ENCODE data around the gene TSPAN13. TPM values are rescaled to one million over a fixed set of nuclear protein-coding genes. Genes with fewer than 3 reads are reported as not detected.

TSPAN13 gene
- total RNA-seq, 1 donor from 2014 or later, result 112 TPM

- Mint-ChIP-seq H3K9me3 (ENCODE audit: low read depth) (no peaks in the 10 kb centered on the region), H3K4me3 (ENCODE audit: low read depth) (no peak overlapping the region), H3K36me3 (ENCODE audit: insufficient read depth) (no peaks in the 10 kb centered on the region), H3K27me3 (no peaks in the 10 kb centered on the region), H3K4me1 (ENCODE audit: low read depth) (peaks cover 12% of the 10 kb centered on the region), H3K27ac (no peak overlapping the region)
- no peak for TF ChIP-seq CTCF (IDR thresholded peaks at IDR 0.05; ENCODE audit: unreplicated experiment)
- DNase-seq (ENCODE audit: low spot score, unreplicated experiment), result no peak
Observed at GRCh38 chr7:16739863-16740622, 13.5 kb upstream of the TSPAN13 start.

DNA sequence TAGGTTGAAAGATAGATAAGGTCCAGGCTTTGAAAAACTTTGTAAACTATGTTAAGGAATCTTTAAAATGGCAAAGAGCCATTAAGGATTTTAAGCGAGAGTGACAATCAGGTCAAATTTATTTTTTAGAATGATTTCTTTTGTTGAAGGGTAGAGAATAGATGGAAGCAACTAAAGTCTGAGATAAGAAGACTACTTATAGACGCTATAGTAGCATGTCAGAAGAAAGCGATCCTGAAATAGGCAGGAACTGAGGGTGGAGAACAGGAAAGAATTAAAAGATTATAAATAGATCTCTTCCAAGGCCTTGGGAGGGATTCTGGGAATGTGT is 13.0 kb upstream of the TSPAN13 start:
- Mint-ChIP-seq H3K27ac (no peak overlapping the region), H3K9me3 (ENCODE audit: low read depth) (no peaks in the 10 kb centered on the region), H3K27me3 (no peaks in the 10 kb centered on the region), H3K4me3 (ENCODE audit: low read depth) (no peak overlapping the region), H3K4me1 (ENCODE audit: low read depth) (peaks cover 9% of the 10 kb centered on the region), H3K36me3 (ENCODE audit: insufficient read depth) (no peaks in the 10 kb centered on the region)
- DNase-seq (ENCODE audit: low spot score, unreplicated experiment), result no peak
- TF ChIP-seq CTCF (IDR thresholded peaks at IDR 0.05; ENCODE audit: unreplicated experiment), result no peak

DNA sequence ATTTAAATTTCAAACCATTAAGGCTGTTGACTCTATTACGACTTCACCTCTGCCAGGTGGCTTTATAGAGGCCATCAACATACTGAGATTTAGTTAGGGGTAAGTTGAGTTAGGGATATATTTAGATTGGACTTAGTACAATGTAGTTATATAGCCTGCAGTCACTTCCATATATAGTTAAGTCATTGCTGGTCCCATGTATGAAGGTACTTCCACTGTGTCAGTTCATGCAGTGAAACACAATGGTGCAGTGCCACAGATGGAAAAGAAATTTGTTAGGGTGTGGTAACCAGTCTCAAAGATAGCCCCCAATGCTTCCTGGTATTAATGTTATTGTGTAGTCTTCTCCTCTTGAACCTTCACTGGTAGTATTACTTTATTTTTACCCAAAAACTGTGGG is 12.6 kb upstream of the TSPAN13 start:
- H3K4me1 Mint-ChIP-seq (ENCODE audit: low read depth), result peaks cover 9% of the 10 kb centered on the region

GRCh38 chr7:16741676-16742075 is 11.9 kb upstream of the TSPAN13 start:
- Mint-ChIP-seq H3K36me3 (ENCODE audit: insufficient read depth) (no peaks in the 10 kb centered on the region), H3K27ac (no peak overlapping the region), H3K9me3 (ENCODE audit: low read depth) (no peaks in the 10 kb centered on the region), H3K4me1 (ENCODE audit: low read depth) (peaks cover 9% of the 10 kb centered on the region), H3K4me3 (ENCODE audit: low read depth) (no peak overlapping the region), H3K27me3 (no peaks in the 10 kb centered on the region)
- TF ChIP-seq CTCF (IDR thresholded peaks at IDR 0.05; ENCODE audit: unreplicated experiment), result no peak
- DNase-seq (ENCODE audit: low spot score, unreplicated experiment), result no peak

More for the DNA sequence above, 12.6 kb upstream of the TSPAN13 start:
- TF ChIP-seq CTCF (IDR thresholded peaks at IDR 0.05; ENCODE audit: unreplicated experiment), result no peak
- no peaks in the 10 kb centered on the region for H3K27me3 Mint-ChIP-seq
- H3K9me3 Mint-ChIP-seq (ENCODE audit: low read depth), result no peaks in the 10 kb centered on the region
- no peak overlapping the region for H3K27ac Mint-ChIP-seq
- H3K36me3 Mint-ChIP-seq (ENCODE audit: insufficient read depth), result no peaks in the 10 kb centered on the region
- no peak for DNase-seq (ENCODE audit: low spot score, unreplicated experiment)
- H3K4me3 Mint-ChIP-seq (ENCODE audit: low read depth), result no peak overlapping the region

GRCh38 chr7:16742547-16742946 is 11.0 kb upstream of the TSPAN13 start:
- no peaks in the 10 kb centered on the region for H3K27me3 Mint-ChIP-seq
- peaks cover 9% of the 10 kb centered on the region for H3K4me1 Mint-ChIP-seq (ENCODE audit: low read depth)
- H3K4me3 Mint-ChIP-seq (ENCODE audit: low read depth), result no peak overlapping the region
- no peak for TF ChIP-seq CTCF (IDR thresholded peaks at IDR 0.05; ENCODE audit: unreplicated experiment)
- H3K9me3 Mint-ChIP-seq (ENCODE audit: low read depth), result no peaks in the 10 kb centered on the region
- H3K36me3 Mint-ChIP-seq (ENCODE audit: insufficient read depth), result no peaks in the 10 kb centered on the region
- no peak overlapping the region for H3K27ac Mint-ChIP-seq
- no peak for DNase-seq (ENCODE audit: low spot score, unreplicated experiment)
